ENCODE data around the gene MTA1. TPM values are rescaled to one million over a fixed set of nuclear protein-coding genes. Genes with fewer than 3 reads are reported as not detected.

Gene MTA1
- total RNA-seq, 1 donor from 2014 or later, result 119 TPM

GRCh38 chr14:105424861-105425260, 5.2 kb downstream of the MTA1 start:
- ATAC-seq (ENCODE audit: low read depth), result no peak

GRCh38 chr14:105425823-105426247, 6.2 kb downstream of the MTA1 start:
- ChIA-PET POLR2A (interaction anchor here (0.6 kb wide), 1 partner anchor 9 kb away, joined by 3 read pairs; no protein-coding TSS in a partner anchor), CTCF (no interaction called here)
- Mint-ChIP-seq H3K4me3 (no peak overlapping the region), H3K36me3 (ENCODE audit: low read depth) (peaks cover 26% of the 10 kb centered on the region), H3K27me3 (no peaks in the 10 kb centered on the region), H3K9me3 (no peaks in the 10 kb centered on the region), H3K4me1 (peaks cover 38% of the 10 kb centered on the region), H3K27ac (no peak overlapping the region)
- TF ChIP-seq, protein P1, sequence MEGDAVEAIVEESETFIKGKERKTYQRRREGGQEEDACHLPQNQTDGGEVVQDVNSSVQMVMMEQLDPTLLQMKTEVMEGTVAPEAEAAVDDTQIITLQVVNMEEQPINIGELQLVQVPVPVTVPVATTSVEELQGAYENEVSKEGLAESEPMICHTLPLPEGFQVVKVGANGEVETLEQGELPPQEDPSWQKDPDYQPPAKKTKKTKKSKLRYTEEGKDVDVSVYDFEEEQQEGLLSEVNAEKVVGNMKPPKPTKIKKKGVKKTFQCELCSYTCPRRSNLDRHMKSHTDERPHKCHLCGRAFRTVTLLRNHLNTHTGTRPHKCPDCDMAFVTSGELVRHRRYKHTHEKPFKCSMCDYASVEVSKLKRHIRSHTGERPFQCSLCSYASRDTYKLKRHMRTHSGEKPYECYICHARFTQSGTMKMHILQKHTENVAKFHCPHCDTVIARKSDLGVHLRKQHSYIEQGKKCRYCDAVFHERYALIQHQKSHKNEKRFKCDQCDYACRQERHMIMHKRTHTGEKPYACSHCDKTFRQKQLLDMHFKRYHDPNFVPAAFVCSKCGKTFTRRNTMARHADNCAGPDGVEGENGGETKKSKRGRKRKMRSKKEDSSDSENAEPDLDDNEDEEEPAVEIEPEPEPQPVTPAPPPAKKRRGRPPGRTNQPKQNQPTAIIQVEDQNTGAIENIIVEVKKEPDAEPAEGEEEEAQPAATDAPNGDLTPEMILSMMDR (IDR thresholded peaks at IDR 0.05), result no peak
- ATAC-seq (ENCODE audit: low read depth) (no peak), DNase-seq (no peak)
- intact Hi-C loops (cut with micrococcal nuclease), result no loop called here

More at GRCh38 chr14:105424861-105425260, 5.2 kb downstream of the MTA1 start:
- ChIA-PET POLR2A (no interaction called here), CTCF (no interaction called here)
- peaks cover 41% of the 10 kb centered on the region for H3K4me1 Mint-ChIP-seq
- TF ChIP-seq, protein P1 (IDR thresholded peaks at IDR 0.05), result no peak
- no peak overlapping the region for H3K4me3 Mint-ChIP-seq
- intact Hi-C loops (cut with micrococcal nuclease), result no loop called here
- H3K9me3 Mint-ChIP-seq, result no peaks in the 10 kb centered on the region
- no peak overlapping the region for H3K27ac Mint-ChIP-seq
- no peaks in the 10 kb centered on the region for H3K27me3 Mint-ChIP-seq
- peaks cover 20% of the 10 kb centered on the region for H3K36me3 Mint-ChIP-seq (ENCODE audit: low read depth)
- no peak for DNase-seq

DNA sequence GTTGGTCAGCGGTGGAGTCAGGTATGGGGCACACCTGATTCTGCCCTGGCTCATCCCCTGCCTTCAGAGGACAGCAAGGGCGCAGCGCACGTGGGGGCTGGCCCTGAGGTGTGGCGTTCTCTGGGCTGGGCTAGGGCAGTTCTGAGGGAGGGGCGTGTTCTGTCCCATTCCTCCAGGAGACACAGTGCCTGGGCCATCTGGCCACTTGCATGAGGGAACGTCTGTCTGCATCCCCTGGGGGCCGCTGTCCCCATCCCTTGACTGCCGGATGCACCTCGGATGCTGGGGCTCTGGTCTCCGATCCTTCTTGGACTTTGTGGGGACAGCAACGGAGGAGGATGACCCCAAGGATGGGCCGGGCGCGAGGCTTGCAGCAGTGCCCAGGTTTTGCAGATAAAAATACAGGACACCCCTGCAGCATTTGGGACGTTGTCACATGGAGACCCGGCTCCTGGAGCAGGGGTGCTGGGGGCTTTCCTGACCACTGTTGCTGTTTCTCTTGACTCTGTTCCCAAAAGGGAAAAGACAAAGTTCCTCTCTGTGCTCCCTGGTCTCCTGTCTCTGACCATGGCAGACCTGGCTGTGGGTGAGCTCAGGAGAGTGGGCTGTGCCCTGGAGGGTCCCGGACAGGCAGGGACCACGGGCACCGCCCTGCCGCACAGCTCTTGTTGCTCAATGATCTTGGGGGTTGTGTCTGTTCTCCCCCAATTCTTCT, 6.9 kb downstream of the MTA1 start:
- peaks cover 31% of the 10 kb centered on the region for H3K4me1 Mint-ChIP-seq
- DNase-seq (no peak), ATAC-seq (ENCODE audit: low read depth) (no peak)
- no peak overlapping the region for H3K27ac Mint-ChIP-seq
- H3K4me3 Mint-ChIP-seq, result no peak overlapping the region
- TF ChIP-seq, protein P1 (IDR thresholded peaks at IDR 0.05), result no peak
- no peaks in the 10 kb centered on the region for H3K27me3 Mint-ChIP-seq
- intact Hi-C loops (cut with micrococcal nuclease), result no loop called here
- ChIA-PET POLR2A (interaction anchor here (0.6 kb wide), 1 partner anchor 10 kb away, joined by 3 read pairs; no protein-coding TSS in a partner anchor), CTCF (no interaction called here)
- H3K9me3 Mint-ChIP-seq, result no peaks in the 10 kb centered on the region
- H3K36me3 Mint-ChIP-seq (ENCODE audit: low read depth), result peaks cover 30% of the 10 kb centered on the region

DNA sequence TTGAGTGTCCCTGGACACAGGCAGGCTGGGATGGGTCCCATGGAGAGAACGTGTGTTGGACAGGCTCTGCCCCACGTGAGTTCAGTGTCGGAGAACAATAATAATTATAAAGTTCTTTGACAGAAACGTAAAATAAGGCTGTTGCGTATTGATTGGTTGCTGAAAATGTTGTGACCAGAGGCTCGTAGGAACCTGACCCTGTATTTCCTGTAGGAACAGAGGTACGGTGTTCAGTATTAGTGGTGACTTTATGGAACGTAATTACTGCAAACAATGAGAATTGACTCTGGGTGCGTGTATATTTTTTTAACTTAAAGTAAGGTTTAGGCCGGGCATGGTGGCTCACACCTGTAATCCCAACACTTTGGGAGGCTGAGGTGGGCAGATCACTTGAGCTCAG, 7.8 kb downstream of the MTA1 start:
- Mint-ChIP-seq H3K27ac (no peak overlapping the region), H3K27me3 (no peaks in the 10 kb centered on the region), H3K4me3 (no peak overlapping the region), H3K4me1 (peaks cover 23% of the 10 kb centered on the region), H3K36me3 (ENCODE audit: low read depth) (peaks cover 32% of the 10 kb centered on the region), H3K9me3 (no peaks in the 10 kb centered on the region)
- intact Hi-C loops (cut with micrococcal nuclease), result no loop called here
- no peak for ATAC-seq (ENCODE audit: low read depth)
- POLR2A ChIA-PET, result no interaction called here
- TF ChIP-seq, protein P1 (IDR thresholded peaks at IDR 0.05), result no peak
- CTCF ChIA-PET, result no interaction called here
- DNase-seq, result no peak

GRCh38 chr14:105427936-105428485, 8.4 kb downstream of the MTA1 start:
- intact Hi-C loops (cut with micrococcal nuclease), result no loop called here
- TF ChIP-seq, protein P1 (IDR thresholded peaks at IDR 0.05), result no peak
- H3K27ac Mint-ChIP-seq, result no peak overlapping the region
- no peak overlapping the region for H3K4me3 Mint-ChIP-seq
- CTCF ChIA-PET, result interaction anchor here (1.3 kb wide), 1 partner anchor 19 kb away, joined by 5 read pairs; no protein-coding TSS in a partner anchor
- H3K36me3 Mint-ChIP-seq (ENCODE audit: low read depth), result peaks cover 32% of the 10 kb centered on the region
- H3K4me1 Mint-ChIP-seq, result peaks cover 18% of the 10 kb centered on the region
- H3K9me3 Mint-ChIP-seq, result no peaks in the 10 kb centered on the region
- POLR2A ChIA-PET, result interaction anchor here (0.7 kb wide), 1 partner anchor 324 kb away, joined by 6 read pairs; no protein-coding TSS in a partner anchor
- no peaks in the 10 kb centered on the region for H3K27me3 Mint-ChIP-seq
- ATAC-seq (ENCODE audit: low read depth) (no peak), DNase-seq (no peak)
